ENCODE measurements around the gene DNAH9.

DNAH9 gene

DNA sequence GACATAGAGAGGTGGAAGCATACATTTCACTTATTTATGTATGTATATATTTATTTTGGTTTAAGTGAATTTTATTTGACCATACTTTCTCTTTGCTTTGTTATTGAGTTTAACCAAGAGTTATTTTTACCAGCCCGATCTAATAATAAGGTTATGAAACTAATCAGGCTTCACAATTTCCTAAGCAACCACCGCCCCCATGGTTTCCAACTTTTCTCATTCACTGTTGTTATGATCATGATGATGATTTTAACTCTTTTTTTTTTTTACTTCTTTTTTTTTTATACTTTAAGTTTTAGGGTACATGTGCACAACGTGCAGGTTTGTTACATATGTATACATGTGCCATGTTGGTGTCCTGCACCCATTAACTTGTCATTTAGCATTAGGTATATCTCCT is 30.6 kb downstream of the DNAH9 start:
- in situ Hi-C loops (cut with HindIII; ENCODE audit: low sequenced_read_pairs), result no loop called here

DNA sequence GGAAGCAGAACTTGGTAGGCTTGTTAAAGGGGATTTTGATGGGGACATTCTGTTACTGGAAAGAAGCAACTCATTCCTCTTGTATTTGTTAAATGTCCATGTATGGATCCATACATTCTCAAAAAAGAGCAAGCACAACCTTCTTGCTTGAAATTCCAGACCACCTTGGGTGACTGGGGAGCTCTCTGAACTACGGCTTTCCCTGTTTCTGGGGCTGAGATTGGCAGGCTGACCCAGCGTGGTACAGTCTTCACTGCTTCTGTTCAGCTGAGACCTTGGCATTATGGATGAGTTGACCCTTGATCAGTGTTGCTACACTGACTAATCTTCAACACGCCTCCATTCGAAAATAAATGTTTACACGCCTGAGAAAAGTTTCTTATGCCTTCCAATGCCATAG is 38.5 kb downstream of the DNAH9 start:
- TF ChIP-seq, protein P1, sequence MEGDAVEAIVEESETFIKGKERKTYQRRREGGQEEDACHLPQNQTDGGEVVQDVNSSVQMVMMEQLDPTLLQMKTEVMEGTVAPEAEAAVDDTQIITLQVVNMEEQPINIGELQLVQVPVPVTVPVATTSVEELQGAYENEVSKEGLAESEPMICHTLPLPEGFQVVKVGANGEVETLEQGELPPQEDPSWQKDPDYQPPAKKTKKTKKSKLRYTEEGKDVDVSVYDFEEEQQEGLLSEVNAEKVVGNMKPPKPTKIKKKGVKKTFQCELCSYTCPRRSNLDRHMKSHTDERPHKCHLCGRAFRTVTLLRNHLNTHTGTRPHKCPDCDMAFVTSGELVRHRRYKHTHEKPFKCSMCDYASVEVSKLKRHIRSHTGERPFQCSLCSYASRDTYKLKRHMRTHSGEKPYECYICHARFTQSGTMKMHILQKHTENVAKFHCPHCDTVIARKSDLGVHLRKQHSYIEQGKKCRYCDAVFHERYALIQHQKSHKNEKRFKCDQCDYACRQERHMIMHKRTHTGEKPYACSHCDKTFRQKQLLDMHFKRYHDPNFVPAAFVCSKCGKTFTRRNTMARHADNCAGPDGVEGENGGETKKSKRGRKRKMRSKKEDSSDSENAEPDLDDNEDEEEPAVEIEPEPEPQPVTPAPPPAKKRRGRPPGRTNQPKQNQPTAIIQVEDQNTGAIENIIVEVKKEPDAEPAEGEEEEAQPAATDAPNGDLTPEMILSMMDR (IDR thresholded peaks at IDR 0.05; ENCODE audit: low read depth, low read length), result no peak
- DNase-seq (ENCODE audit: low read depth, low spot score), result no peak

More for the DNA sequence above, 30.6 kb downstream of the DNAH9 start:
- TF ChIP-seq, protein P1 (IDR thresholded peaks at IDR 0.05; ENCODE audit: low read depth, low read length), result no peak
- no peak for DNase-seq (ENCODE audit: low read depth, low spot score)
- H3K4me3 ChIP-seq (ENCODE audit: low read depth, low read length), result no peak overlapping the region

DNA sequence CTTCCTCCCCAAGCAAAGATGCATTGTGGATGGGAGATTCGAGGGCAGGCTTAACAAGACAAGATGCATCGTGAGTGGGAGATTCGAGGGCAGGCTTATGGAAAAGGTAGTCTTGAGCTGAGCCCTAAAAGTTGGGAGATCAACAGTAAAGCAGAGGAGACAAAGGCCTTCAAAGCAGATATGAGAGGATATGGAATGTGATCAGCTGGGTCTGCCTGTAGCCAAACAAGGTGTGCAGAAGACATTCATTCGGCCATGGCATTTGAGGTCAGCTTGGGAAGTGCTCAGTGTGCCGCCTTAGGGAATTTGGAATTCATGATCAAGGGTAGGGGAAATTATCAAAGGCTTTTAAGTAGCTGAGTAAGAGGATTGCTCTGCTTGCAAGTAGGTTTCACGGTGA is 39.5 kb downstream of the DNAH9 start:
- TF ChIP-seq, protein P1 (IDR thresholded peaks at IDR 0.05; ENCODE audit: low read depth, low read length), result no peak
- H3K4me3 ChIP-seq (ENCODE audit: low read depth, low read length), result no peak overlapping the region
- in situ Hi-C loops (cut with HindIII; ENCODE audit: low sequenced_read_pairs), result no loop called here
- DNase-seq (ENCODE audit: low read depth, low spot score), result no peak

More for the DNA sequence above, 38.5 kb downstream of the DNAH9 start:
- H3K4me3 ChIP-seq (ENCODE audit: low read depth, low read length), result no peak overlapping the region
- in situ Hi-C loops (cut with HindIII; ENCODE audit: low sequenced_read_pairs), result no loop called here

DNA sequence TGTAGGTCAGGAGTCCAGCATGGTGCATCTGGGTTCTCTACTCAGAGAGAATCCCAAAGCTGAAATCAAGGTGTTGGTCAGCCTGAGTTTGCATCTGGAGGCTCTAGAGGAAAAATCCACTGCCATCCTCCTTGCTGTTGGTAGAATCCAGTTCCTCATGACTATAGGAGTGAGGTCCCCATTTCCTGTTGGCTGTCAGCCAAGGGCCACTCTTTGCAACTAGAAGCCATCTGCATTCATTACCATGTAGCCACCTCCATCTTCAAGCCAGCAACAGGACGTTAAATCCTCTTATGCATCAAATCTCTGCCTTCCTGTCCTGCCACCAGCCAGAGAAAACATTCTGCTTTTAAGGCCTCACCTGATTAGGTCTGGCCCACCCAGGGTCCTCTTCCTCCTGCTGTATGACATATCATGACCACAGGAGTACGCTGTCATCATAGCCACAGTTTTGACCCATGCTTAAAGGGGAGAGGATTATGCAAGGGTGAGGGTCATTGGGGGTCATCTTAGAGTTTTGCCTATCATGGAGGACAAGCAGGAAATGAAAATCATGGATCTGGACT is 40.5 kb downstream of the DNAH9 start:
- in situ Hi-C loops (cut with HindIII; ENCODE audit: low sequenced_read_pairs), result no loop called here
- TF ChIP-seq, protein P1 (IDR thresholded peaks at IDR 0.05; ENCODE audit: low read depth, low read length), result no peak
- no peak overlapping the region for H3K4me3 ChIP-seq (ENCODE audit: low read depth, low read length)
- DNase-seq (ENCODE audit: low read depth, low spot score), result no peak

DNA sequence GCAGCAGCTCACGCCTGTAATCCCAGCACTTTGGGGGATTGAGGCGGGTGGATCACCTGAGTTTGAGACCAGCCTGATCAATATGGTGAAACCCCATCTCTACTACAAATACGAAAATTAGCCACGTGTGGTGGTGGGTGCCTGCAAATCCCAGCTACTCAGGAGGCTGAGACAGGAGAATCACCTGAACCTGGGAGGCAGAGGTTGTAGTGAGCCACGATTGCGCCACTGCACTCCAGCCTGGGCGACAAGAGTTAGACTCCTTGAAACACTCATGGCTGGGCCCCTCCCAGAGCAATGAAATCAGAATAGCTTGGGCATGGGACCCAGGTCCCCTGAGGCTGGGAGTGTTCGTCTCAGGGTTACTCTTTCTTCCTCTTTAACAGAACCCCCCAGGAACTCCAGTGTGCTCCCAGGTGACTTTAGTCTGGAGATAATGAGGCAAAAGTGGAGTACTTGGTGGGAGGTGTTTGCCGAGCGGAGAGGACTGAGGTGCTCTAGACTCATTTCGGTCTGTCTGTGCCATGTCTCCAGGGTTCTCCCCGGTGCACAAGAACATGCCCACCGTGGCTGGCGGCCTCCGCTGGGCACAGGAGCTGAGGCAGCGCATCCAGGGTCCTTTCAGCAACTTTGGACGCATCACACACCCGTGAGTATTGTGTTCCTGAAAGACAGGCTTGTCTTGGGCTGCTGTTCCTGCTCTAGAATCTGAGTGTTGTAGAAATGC is 41.6 kb downstream of the DNAH9 start:
- no peak overlapping the region for H3K4me3 ChIP-seq (ENCODE audit: low read depth, low read length)
- TF ChIP-seq, protein P1 (IDR thresholded peaks at IDR 0.05; ENCODE audit: low read depth, low read length), result no peak
- DNase-seq (ENCODE audit: low read depth, low spot score), result no peak
- in situ Hi-C loops (cut with HindIII; ENCODE audit: low sequenced_read_pairs), result no loop called here

DNA sequence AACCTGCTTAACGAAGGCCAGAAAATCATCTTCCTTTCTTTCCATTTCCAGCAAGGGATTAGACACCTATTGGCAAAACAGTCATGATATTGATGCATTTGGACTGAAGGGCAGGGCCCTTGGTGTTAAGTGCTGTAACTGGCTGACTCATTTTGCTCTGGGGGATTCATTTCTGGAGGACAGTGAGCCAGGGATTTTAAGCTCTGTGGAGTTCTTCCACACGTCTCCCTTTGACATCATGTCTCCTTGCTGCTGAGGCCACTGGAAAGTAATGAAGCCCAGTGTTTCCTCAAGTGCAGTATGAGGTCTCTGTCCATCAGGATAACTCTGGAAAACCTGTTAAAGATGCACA is 42.2 kb downstream of the DNAH9 start:
- TF ChIP-seq, protein P1 (IDR thresholded peaks at IDR 0.05; ENCODE audit: low read depth, low read length), result no peak
- in situ Hi-C loops (cut with HindIII; ENCODE audit: low sequenced_read_pairs), result no loop called here
- no peak for DNase-seq (ENCODE audit: low read depth, low spot score)
- H3K4me3 ChIP-seq (ENCODE audit: low read depth, low read length), result no peak overlapping the region
